HL-60 (cell line): ENCODE results near the gene TEX29.

ENCODE experiments used
- GABPA ChIP-seq: IDR thresholded peaks from 2 replicates; pipeline ENCODE4 v1.6.1; 2012; ENCODE audit warnings: low read depth
- POLR2AphosphoS5 ChIP-seq: IDR thresholded peaks from 2 replicates; pipeline ENCODE4 v1.6.1; 2012; ENCODE audit warnings: low read depth
- SPI1 ChIP-seq: IDR thresholded peaks from 2 replicates; pipeline ENCODE4 v1.6.1; 2012; ENCODE audit warnings: low read depth, mild to moderate bottlenecking, borderline replicate concordance
- TF ChIP-seq, protein P1 (sequence below): IDR thresholded peaks from 2 replicates; pipeline ENCODE4 v1.6.1; 2012; ENCODE audit warnings: low read depth; ENCODE audit not compliant: insufficient replicate concordance
- TF ChIP-seq, protein P2 (sequence below): IDR thresholded peaks from one replicate; pipeline ENCODE4 v1.5.1; 2011; ENCODE audit warnings: low read length, control low read depth, inconsistent platforms; ENCODE audit not compliant: insufficient read depth

DNA sequence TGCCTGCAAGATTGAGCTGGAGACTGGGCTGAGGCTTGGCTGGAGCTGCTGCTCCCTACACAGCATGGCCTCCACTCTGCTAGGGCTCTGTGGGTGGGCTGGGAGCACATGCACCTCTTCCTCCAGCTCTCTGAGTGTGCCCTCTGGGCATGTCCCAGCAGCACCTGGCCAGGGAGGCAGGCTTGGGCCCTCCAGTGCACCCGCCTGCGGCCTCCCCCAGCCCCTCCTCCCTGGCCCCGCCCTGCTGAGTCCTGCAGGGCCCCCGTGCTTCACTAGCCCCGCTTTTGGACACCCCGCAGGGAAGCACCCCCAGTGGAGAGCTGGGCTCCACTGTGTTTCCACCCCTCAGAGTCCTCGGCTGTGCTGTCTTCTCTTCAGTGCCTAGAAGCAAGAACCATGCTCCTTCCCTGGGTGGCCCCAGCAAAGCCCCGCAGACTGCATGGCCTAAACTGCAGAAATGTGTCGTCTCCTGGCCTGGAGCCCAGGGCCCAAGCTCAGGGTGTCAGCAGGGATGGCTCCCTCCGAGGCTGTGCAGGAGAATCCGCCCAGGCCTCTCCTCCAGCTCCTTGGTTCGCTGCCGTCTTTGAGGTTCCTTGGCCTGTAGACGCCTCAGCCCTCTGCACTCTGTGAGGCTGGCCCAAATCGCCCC is 5.0 kb upstream of the TEX29 start:
- TF ChIP-seq, protein P1, sequence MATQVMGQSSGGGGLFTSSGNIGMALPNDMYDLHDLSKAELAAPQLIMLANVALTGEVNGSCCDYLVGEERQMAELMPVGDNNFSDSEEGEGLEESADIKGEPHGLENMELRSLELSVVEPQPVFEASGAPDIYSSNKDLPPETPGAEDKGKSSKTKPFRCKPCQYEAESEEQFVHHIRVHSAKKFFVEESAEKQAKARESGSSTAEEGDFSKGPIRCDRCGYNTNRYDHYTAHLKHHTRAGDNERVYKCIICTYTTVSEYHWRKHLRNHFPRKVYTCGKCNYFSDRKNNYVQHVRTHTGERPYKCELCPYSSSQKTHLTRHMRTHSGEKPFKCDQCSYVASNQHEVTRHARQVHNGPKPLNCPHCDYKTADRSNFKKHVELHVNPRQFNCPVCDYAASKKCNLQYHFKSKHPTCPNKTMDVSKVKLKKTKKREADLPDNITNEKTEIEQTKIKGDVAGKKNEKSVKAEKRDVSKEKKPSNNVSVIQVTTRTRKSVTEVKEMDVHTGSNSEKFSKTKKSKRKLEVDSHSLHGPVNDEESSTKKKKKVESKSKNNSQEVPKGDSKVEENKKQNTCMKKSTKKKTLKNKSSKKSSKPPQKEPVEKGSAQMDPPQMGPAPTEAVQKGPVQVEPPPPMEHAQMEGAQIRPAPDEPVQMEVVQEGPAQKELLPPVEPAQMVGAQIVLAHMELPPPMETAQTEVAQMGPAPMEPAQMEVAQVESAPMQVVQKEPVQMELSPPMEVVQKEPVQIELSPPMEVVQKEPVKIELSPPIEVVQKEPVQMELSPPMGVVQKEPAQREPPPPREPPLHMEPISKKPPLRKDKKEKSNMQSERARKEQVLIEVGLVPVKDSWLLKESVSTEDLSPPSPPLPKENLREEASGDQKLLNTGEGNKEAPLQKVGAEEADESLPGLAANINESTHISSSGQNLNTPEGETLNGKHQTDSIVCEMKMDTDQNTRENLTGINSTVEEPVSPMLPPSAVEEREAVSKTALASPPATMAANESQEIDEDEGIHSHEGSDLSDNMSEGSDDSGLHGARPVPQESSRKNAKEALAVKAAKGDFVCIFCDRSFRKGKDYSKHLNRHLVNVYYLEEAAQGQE, result no peak
- TF ChIP-seq, protein P2, sequence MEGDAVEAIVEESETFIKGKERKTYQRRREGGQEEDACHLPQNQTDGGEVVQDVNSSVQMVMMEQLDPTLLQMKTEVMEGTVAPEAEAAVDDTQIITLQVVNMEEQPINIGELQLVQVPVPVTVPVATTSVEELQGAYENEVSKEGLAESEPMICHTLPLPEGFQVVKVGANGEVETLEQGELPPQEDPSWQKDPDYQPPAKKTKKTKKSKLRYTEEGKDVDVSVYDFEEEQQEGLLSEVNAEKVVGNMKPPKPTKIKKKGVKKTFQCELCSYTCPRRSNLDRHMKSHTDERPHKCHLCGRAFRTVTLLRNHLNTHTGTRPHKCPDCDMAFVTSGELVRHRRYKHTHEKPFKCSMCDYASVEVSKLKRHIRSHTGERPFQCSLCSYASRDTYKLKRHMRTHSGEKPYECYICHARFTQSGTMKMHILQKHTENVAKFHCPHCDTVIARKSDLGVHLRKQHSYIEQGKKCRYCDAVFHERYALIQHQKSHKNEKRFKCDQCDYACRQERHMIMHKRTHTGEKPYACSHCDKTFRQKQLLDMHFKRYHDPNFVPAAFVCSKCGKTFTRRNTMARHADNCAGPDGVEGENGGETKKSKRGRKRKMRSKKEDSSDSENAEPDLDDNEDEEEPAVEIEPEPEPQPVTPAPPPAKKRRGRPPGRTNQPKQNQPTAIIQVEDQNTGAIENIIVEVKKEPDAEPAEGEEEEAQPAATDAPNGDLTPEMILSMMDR, result no peak
- no peak for TF ChIP-seq POLR2AphosphoS5
- no peak for TF ChIP-seq SPI1
- TF ChIP-seq GABPA, result no peak
